ENCODE measurements around the gene TTC12. TPM values are rescaled to one million over a fixed set of nuclear protein-coding genes. Genes with fewer than 3 reads are reported as not detected.

Gene TTC12
- total and polyA plus RNA-seq, 2 of the 8 experiments (the other 6 are each of a cell fraction or from before 2014, with no cell fraction given) = 4.7 to 9.0 TPM

GRCh38 chr11:113401718-113402117 lies 87.3 kb downstream of the TTC12 start (continued):
- TF ChIP-seq SIN3A (conservative IDR thresholded peaks at IDR 0.05 in 1 of 2, IDR thresholded peaks at IDR 0.05 in 1 of 2; ENCODE audit: low read depth in 1 of 2, low read length in 2 of 2) (no peak), BRCA1 (IDR thresholded peaks at IDR 0.05; ENCODE audit: low read depth, low read length) (no peak), CTBP2 (IDR thresholded peaks at IDR 0.05; ENCODE audit: borderline replicate concordance, insufficient read depth, insufficient read length, low read length) (no peak), TCF12 (IDR thresholded peaks at IDR 0.05; ENCODE audit: low read depth, low read length) (no peak)
